HepG2 (cell line): ENCODE results near the gene ATP5F1A. TPM values are rescaled to one million over a fixed set of nuclear protein-coding genes. Genes with fewer than 3 reads are reported as not detected.

Experiments
- ATAC-seq: fragments of 200-7000 bp; cut with Tn5 transposase; 3 replicates; pipeline ENCODE4 v1.9.1; 2020; ENCODE audit warnings: mild to moderate bottlenecking, moderate library complexity
- BruUV-seq: library from RNA; stranded (reverse); fragments of 400-500 nt; replicated peaks from 2 replicates; lab custom pipeline; 2021; lab: Mats Ljungman, UMichigan
- CTCF ChIA-PET: fragments of 300-600 bp; formaldehyde crosslinking; extraction: SDS; loops from one replicate; lab custom pipeline; 2021; ENCODE audit warnings: low total read pairs, inconsistent platforms, low intra/inter-chr PET ratio; lab: Yijun Ruan, JAX
- POLR2A ChIA-PET: fragments of 350-600 bp; sonication (Branson Sonifier 250); formaldehyde crosslinking; loops from one replicate; lab custom pipeline; 2020; ENCODE audit warnings: antibody characterized with exemption, inconsistent platforms; lab: Yijun Ruan, JAX
- DNase-seq: peaks from one replicate; pipeline ENCODE4 v3.0.0-alpha.2; 2015; ENCODE audit warnings: low spot score
- FAIRE-seq: peaks from 3 replicates; lab custom pipeline; 2011; peaks lifted over from hg19 to GRCh38; lab: Jason Lieb, UNC
- H2AFZ ChIP-seq: one replicate; pipeline ENCODE4 v1.6.1; 2011; ENCODE audit warnings: low read length, inconsistent platforms
- H3K27ac ChIP-seq: fragments of 300-600 bp; 3 replicates; pipeline ENCODE4 v1.8.0; 2011; ENCODE audit warnings: mixed run types, mild to moderate bottlenecking, mixed read lengths, low read length, inconsistent platforms; ENCODE audit not compliant: insufficient read depth; ENCODE audit errors: extremely low read length
- H3K27me3 ChIP-seq, 2 experiments: fragments of 200-600 bp in 1 of 2; 2 replicates in 1 of 2; 3 replicates in 1 of 2; pipeline versions ENCODE4 v1.6.0 to v1.8.0; 2011; ENCODE audit warnings: low read length in 2 of 2, mild to moderate bottlenecking in 2 of 2, moderate library complexity in 2 of 2, inconsistent platforms in 1 of 2; ENCODE audit not compliant: insufficient read depth in 2 of 2, control insufficient read depth in 1 of 2
- H3K36me3 ChIP-seq, 2 experiments: fragments of 200-600 bp in 1 of 2; replicated peaks in 1 of 2; 2 replicates in 1 of 2; 3 replicates in 1 of 2; pipeline versions ENCODE4 v1.5.1 to v1.8.0; 2011; ENCODE audit warnings: low read length in 2 of 2, inconsistent platforms in 1 of 2; ENCODE audit not compliant: insufficient read depth in 2 of 2, control insufficient read depth in 1 of 2
- H3K4me1 ChIP-seq: 2 replicates; pipeline ENCODE4 v1.5.1; 2012; ENCODE audit warnings: low read length, inconsistent platforms; ENCODE audit not compliant: insufficient read depth
- H3K4me2 ChIP-seq: 2 replicates; pipeline ENCODE4 v1.6.0; 2011; ENCODE audit warnings: low read depth, low read length, inconsistent platforms
- H3K4me3 ChIP-seq, 3 experiments: fragments of 200-600 bp in 1 of 3; sonication (generic), shearing (Covaris generic) in 1 of 3; replicated peaks in 1 of 3; 2 replicates each; pipeline ENCODE4 v1.5.1; 2011 to 2016; ENCODE audit warnings: low read length in 3 of 3, inconsistent platforms in 2 of 3, low read depth in 2 of 3, mild to moderate bottlenecking in 2 of 3, control low read depth in 1 of 3, mixed read lengths in 1 of 3; ENCODE audit not compliant: insufficient read depth in 1 of 3
- H3K79me2 ChIP-seq: one replicate; pipeline ENCODE4 v1.6.1; 2011; ENCODE audit warnings: low read length, inconsistent platforms; ENCODE audit not compliant: insufficient read depth
- H3K9ac ChIP-seq: 2 replicates; pipeline ENCODE4 v1.6.0; 2011; ENCODE audit warnings: mild to moderate bottlenecking, low read depth, low read length, inconsistent platforms; ENCODE audit not compliant: insufficient read depth
- H3K9me3 ChIP-seq: 2 replicates; pipeline ENCODE4 v1.5.1; 2012; ENCODE audit warnings: mild to moderate bottlenecking, low read length
- H4K20me1 ChIP-seq: 2 replicates; pipeline ENCODE4 v1.6.0; 2011; ENCODE audit warnings: inconsistent platforms, mild to moderate bottlenecking, low read length, moderate library complexity; ENCODE audit not compliant: insufficient read depth
- GFI1 ChIP-seq: sonication (generic); formaldehyde crosslinking; IDR thresholded peaks from 2 replicates; pipeline ENCODE4 v1.5.0; 2020; ENCODE audit warnings: missing genetic modification reagents, mild to moderate bottlenecking, borderline replicate concordance
- JUNB ChIP-seq: sonication (generic); formaldehyde crosslinking; IDR thresholded peaks from 2 replicates; pipeline ENCODE4 v1.8.0; 2022; ENCODE audit warnings: missing genetic modification reagents, mild to moderate bottlenecking, borderline replicate concordance
- REXO4 ChIP-seq: sonication (generic); formaldehyde crosslinking; IDR thresholded peaks from 2 replicates; pipeline ENCODE4 v1.8.0; 2022; ENCODE audit warnings: missing genetic modification reagents, mild to moderate bottlenecking, borderline replicate concordance
- ZHX1 ChIP-seq: sonication (generic); formaldehyde crosslinking; IDR thresholded peaks from 2 replicates; pipeline ENCODE4 v1.8.1; 2022; ENCODE audit warnings: low read depth, mild to moderate bottlenecking, missing genetic modification reagents
- ZNF138 ChIP-seq: sonication (generic); formaldehyde crosslinking; IDR thresholded peaks from 2 replicates; pipeline ENCODE4 v1.5.0; 2020; ENCODE audit warnings: mild to moderate bottlenecking, low read depth, missing genetic modification reagents
- ZNF569 ChIP-seq: sonication (generic); formaldehyde crosslinking; IDR thresholded peaks from 2 replicates; pipeline ENCODE4 v1.5.0; 2020; ENCODE audit warnings: mild to moderate bottlenecking, missing genetic modification reagents, moderate library complexity, borderline replicate concordance
- ZNF878 ChIP-seq: sonication (generic); formaldehyde crosslinking; IDR thresholded peaks from 2 replicates; pipeline ENCODE4 v1.8.1; 2023; ENCODE audit warnings: mild to moderate bottlenecking, missing genetic modification reagents, moderate library complexity
- WGBS: methylation state at CpG from one replicate; pipeline ENCODE4 v1.1.6; 2017; ENCODE audit warnings: low lambda C conversion rate; 5-methylcytosine and 5-hydroxymethylcytosine counted together
- in situ Hi-C: cut with HindIII; loops from 2 replicates; pipeline ENCODE4 v1.10.0; 2017; ENCODE audit warnings: low pct_unique_long_range_greater_than_20kb; ENCODE audit not compliant: extremely low pct_ligation_motif_present
- intact Hi-C: fragments of 100-400 bp; cut with micrococcal nuclease; formaldehyde crosslinking; loops from one replicate; pipeline ENCODE4 v1.10.0; 2022; ENCODE audit not compliant: unreplicated experiment
- polyA plus RNA-seq, 8 experiments: library from polyadenylated mRNA; depleted of rRNA in 3 of 8; stranded (reverse) in 7 of 8; unstranded in 1 of 8; fragments of >200 nt; fragmentation: Illumina TruSeq in 4 of 8; extraction: Trizol in 4 of 8; gene quantifications; 2 replicates each; pipeline versions ENCODE4 v1.2.1 to v1.2.3, GENCODE V29; 2011 to 2016; ENCODE audit warnings: low read depth in 4 of 8, missing spikeins in 1 of 8, mixed read lengths in 1 of 8; ENCODE audit not compliant: insufficient read depth in 1 of 8
- total RNA-seq, 5 experiments: library from RNA; depleted of rRNA; stranded (reverse); fragments of >200 nt; fragmentation: Illumina TruSeq; extraction: Trizol; gene quantifications; 2 replicates each; pipeline ENCODE4 v1.2.3, GENCODE V29; 2016; ENCODE audit warnings: low read depth in 1 of 5
- TF ChIP-seq, protein P1 (sequence below): sonication (generic); formaldehyde crosslinking; IDR thresholded peaks from 2 replicates; pipeline ENCODE4 v1.4.0; 2020; ENCODE audit warnings: missing genetic modification reagents
- TF ChIP-seq, protein P2 (sequence below): sonication (generic); formaldehyde crosslinking; IDR thresholded peaks from 2 replicates; pipeline ENCODE4 v1.9.0; 2021; ENCODE audit warnings: missing genetic modification reagents, borderline replicate concordance

The ATP5F1A gene
- total and polyA plus RNA-seq, 2 of the 13 experiments (the other 11 are each of a cell fraction or from before 2014, with no cell fraction given): 459 to 922 TPM

GRCh38 chr18:46034230-46034629 is 63.9 kb downstream of the ATP5F1A start:
- H3K36me3 ChIP-seq: no peaks in the 10 kb centered on the region
- FAIRE-seq (no peak), ATAC-seq (no peak), DNase-seq (no peak)
- no peak overlapping the region for H3K9ac ChIP-seq
- 7% methylated on average over 1 of the region's 1 CpG for WGBS
- H3K4me3 ChIP-seq: no peak overlapping the region
- in situ Hi-C loops: no loop called here
- CTCF ChIA-PET: no interaction called here
- no peak overlapping the region for H3K4me2 ChIP-seq
- no peaks in the 10 kb centered on the region for H3K9me3 ChIP-seq
- POLR2A ChIA-PET: no interaction called here
- intact Hi-C loops: no loop called here
- TF ChIP-seq, protein P1, sequence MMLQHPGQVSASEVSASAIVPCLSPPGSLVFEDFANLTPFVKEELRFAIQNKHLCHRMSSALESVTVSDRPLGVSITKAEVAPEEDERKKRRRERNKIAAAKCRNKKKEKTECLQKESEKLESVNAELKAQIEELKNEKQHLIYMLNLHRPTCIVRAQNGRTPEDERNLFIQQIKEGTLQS: no peak
- TF ChIP-seq REXO4 (CRISPR knock-in tag) (no peak), JUNB (CRISPR knock-in tag) (no peak), ZNF569 (no peak), ZNF878 (CRISPR knock-in tag) (no peak), GFI1 (no peak), ZNF138 (CRISPR knock-in tag) (no peak), ZHX1 (CRISPR knock-in tag) (no peak)
- TF ChIP-seq, protein P2, sequence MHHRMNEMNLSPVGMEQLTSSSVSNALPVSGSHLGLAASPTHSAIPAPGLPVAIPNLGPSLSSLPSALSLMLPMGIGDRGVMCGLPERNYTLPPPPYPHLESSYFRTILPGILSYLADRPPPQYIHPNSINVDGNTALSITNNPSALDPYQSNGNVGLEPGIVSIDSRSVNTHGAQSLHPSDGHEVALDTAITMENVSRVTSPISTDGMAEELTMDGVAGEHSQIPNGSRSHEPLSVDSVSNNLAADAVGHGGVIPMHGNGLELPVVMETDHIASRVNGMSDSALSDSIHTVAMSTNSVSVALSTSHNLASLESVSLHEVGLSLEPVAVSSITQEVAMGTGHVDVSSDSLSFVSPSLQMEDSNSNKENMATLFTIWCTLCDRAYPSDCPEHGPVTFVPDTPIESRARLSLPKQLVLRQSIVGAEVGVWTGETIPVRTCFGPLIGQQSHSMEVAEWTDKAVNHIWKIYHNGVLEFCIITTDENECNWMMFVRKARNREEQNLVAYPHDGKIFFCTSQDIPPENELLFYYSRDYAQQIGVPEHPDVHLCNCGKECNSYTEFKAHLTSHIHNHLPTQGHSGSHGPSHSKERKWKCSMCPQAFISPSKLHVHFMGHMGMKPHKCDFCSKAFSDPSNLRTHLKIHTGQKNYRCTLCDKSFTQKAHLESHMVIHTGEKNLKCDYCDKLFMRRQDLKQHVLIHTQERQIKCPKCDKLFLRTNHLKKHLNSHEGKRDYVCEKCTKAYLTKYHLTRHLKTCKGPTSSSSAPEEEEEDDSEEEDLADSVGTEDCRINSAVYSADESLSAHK (CRISPR knock-in tag): no peak
- H4K20me1 ChIP-seq: no peaks in the 10 kb centered on the region
- no peaks in the 10 kb centered on the region for H3K79me2 ChIP-seq
- no peak overlapping the region for H3K27ac ChIP-seq
- peaks cover 2 to 7% of the 10 kb centered on the region in 2 experiments; a peak in 3 of 5 replicates for H3K27me3 ChIP-seq
- H3K4me1 ChIP-seq: 0 out of 2 replicates have a peak, but pooled peaks cover 6% of the 10 kb centered on the region
- no TSS peak for BruUV-seq
- H2AFZ ChIP-seq: no peak overlapping the region
